Measurements from ENCODE around the gene MUC3A.

DNA sequence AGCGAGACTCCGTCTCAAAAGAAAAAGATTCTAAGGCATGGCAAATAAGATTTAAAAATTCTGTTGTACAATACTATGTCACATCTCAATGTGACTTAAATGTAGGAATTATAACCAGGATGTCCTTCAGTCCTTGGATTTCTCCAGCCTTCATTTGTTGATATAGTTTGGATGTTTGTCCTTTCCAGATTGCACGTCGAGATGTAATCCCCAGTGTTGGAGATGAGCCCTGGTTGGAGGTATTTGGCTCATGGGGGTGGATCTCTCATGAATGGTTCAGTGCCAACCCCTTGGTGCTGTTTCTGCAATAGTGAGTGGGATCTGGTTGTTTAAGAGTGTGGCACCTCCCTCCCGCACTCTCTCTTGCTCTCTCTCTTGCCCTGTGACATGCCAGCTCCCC lies 40.8 kb upstream of the MUC3A start:
- TF ChIP-seq, protein P1, sequence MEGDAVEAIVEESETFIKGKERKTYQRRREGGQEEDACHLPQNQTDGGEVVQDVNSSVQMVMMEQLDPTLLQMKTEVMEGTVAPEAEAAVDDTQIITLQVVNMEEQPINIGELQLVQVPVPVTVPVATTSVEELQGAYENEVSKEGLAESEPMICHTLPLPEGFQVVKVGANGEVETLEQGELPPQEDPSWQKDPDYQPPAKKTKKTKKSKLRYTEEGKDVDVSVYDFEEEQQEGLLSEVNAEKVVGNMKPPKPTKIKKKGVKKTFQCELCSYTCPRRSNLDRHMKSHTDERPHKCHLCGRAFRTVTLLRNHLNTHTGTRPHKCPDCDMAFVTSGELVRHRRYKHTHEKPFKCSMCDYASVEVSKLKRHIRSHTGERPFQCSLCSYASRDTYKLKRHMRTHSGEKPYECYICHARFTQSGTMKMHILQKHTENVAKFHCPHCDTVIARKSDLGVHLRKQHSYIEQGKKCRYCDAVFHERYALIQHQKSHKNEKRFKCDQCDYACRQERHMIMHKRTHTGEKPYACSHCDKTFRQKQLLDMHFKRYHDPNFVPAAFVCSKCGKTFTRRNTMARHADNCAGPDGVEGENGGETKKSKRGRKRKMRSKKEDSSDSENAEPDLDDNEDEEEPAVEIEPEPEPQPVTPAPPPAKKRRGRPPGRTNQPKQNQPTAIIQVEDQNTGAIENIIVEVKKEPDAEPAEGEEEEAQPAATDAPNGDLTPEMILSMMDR (IDR thresholded peaks at IDR 0.05): no peak
- TF ChIP-seq POLR2A (IDR thresholded peaks at IDR 0.05): no peak
